ENCODE data around the gene PAIP1.
"Not testable (repeated sequence)": the region's sequence is repeated elsewhere in the genome, so short reads cannot be mapped to it uniquely, and the experiment has no call there.

GRCh38 chr5:43598927-43599326 lies 42.0 kb upstream of the PAIP1 start:
- TF ChIP-seq POLR2A, POLR2AphosphoS5, EP300 (IDR thresholded peaks at IDR 0.05): not testable (repeated sequence)
- TF ChIP-seq, protein P1, sequence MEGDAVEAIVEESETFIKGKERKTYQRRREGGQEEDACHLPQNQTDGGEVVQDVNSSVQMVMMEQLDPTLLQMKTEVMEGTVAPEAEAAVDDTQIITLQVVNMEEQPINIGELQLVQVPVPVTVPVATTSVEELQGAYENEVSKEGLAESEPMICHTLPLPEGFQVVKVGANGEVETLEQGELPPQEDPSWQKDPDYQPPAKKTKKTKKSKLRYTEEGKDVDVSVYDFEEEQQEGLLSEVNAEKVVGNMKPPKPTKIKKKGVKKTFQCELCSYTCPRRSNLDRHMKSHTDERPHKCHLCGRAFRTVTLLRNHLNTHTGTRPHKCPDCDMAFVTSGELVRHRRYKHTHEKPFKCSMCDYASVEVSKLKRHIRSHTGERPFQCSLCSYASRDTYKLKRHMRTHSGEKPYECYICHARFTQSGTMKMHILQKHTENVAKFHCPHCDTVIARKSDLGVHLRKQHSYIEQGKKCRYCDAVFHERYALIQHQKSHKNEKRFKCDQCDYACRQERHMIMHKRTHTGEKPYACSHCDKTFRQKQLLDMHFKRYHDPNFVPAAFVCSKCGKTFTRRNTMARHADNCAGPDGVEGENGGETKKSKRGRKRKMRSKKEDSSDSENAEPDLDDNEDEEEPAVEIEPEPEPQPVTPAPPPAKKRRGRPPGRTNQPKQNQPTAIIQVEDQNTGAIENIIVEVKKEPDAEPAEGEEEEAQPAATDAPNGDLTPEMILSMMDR (IDR thresholded peaks at IDR 0.05): not testable (repeated sequence)

Data from suprapubic skin (tissue), 4 donors.